ENCODE data around the gene OR13J1.
"Not testable (repeated sequence)": the region's sequence is repeated elsewhere in the genome, so short reads cannot be mapped to it uniquely, and the experiment has no call there.

The OR13J1 gene, protein sequence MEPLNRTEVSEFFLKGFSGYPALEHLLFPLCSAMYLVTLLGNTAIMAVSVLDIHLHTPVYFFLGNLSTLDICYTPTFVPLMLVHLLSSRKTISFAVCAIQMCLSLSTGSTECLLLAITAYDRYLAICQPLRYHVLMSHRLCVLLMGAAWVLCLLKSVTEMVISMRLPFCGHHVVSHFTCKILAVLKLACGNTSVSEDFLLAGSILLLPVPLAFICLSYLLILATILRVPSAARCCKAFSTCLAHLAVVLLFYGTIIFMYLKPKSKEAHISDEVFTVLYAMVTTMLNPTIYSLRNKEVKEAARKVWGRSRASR

DNA sequence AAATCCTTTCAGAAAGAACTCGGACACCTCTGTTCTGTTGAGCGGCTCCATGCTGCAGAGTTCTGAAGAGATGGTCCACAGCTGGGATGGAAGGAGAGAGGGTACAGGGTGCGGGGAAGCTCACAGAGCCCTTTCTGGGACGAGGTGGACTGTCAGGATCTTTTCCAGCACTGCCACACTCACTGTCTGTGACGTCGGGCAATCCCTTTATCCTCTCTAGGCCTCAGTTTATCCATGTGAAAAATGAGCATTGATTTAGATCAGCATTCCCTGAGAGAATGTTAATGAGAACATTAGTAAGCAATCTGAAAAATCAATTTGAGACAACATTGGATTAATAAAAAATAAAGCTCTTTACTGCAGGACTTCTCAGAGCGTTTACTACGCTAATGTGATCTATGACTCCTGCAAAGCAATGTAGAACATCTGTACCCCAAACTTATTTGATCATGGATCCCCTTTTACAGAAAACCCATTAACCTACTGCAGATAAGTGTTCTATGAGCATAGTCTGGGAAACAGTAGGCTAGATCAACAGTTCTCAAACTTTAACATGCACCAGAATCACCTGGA, at the start of gene OR13J1:
OR13J1 (minus strand) TSS at position 51 of the 573 bp plus-strand sequence; CDS start at position 51, 0 bp downstream.
- peak; percentile 26 for DNase-seq

- no peak for DNase-seq
Measured at GRCh38 chr9:35919212-35920008, 49.2 kb upstream of the OR13J1 start.

DNA sequence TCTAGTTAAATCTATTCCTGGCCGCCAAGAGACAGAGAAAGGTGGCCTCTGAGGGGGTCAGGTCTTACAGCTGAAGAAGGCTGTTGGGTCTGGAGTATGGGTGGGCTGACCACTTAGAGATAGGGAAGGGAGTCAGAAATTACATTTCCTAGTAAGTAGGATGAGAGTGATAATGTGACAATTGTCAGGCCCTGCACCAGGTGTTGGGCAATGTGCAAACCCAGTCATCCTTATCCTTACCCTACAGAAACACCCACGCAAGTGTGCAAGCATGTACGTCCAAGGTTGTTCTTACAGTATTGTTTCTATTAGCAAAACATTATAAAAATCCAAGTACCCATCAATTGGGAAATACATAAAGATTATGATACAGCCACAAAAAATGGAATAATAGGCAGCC, 48.6 kb upstream of the OR13J1 start:
- DNase-seq = no peak

DNA sequence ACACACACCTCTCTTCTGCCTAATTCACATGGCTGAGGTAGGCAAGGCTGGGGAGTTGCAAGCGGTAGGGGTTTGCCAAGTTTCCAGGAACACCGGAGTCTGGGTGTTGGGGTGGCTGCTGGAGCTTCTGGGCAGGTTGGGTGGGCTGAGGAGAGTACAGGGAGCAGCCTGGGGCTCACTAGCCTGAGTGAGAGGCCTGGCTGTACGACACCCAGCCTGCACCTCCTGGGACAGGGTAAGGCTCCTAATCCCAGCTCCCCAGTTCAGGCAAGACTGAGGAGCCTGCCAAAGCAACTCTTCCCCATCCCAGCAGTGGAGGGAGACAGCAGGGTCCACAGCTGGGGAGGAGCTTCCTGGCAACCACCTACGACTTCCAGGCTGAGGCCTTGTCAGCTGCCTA, 47.1 kb upstream of the OR13J1 start:
- no peak for DNase-seq

DNA sequence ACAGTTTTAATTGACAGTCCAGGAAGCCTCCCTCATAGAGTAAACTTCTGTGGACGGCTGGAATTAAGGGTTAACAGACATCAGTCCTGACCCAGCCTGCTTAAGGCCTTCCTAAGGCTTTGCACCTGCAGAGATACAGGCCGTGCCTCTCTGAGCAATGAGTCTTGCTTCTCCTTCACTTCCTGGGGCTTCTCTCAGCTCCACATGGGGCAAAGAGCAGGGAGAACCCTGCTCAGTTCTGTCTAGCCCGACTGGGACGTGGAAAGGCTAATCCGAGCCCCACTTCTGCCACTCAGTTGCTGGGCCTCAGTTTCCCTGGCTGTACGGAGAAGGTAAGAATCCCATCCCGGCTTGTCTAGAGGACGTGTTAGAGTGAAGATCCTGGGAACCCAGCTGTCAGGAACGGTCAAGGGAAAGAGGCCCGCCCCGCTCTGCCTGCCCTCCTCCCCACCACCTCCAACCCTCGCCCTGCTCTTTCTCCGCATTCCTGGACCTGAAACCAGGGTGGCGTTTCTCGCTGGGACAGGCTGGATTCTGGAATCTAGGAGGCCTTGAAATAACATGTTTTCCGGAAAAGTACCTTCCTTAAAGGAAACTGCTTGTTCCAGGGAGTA, 45.6 kb upstream of the OR13J1 start:
- no peak for DNase-seq

GRCh38 chr9:35914301-35914807, 44.2 kb upstream of the OR13J1 start:
- no peak for DNase-seq

- DNase-seq = not testable (repeated sequence)
Measured at GRCh38 chr9:35913429-35913828, 43.2 kb upstream of the OR13J1 start.

- DNase-seq = no peak
Measured at GRCh38 chr9:35912791-35913400, 42.7 kb upstream of the OR13J1 start.

- no peak for DNase-seq
Measured at GRCh38 chr9:35911690-35912089, 41.5 kb upstream of the OR13J1 start.

DNA sequence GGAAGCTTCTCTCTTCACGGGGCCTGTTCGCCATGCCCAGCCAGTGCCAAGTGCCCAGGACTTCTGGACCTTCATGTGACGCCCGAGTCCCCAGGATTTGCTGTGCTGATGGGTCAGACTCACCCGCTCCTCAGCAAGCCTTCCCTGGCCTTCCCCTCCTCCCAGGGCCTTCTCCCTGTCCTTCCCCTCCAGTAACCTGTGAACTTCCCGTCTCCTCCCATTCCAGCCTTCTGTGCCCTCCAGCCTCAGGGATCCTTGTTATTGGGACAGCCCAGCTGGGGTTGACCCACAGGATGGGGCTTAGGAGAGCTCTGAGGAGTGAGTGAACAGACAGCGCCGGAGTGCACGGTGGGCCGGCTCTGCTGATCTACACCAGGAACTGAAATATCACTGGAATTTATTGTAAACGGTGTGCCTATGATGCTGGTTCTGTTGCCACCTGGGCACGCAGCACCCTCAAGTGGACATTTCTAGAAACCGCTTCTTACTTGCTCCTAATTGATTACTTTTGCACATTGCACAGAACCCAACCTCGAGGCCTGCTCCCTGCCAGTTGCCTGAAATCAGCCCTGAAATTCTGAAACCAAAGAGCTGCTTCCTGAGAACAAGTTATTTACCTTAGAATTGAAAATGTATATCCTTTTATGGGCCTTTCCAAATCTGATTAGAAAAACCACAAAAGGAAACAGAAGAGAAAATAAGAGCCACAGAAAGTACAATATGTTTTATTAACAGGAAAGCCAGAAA, 40.6 kb upstream of the OR13J1 start:
- no peak for DNase-seq

GRCh38 chr9:35909687-35910612, 39.7 kb upstream of the OR13J1 start:
- DNase-seq = no peak

DNA sequence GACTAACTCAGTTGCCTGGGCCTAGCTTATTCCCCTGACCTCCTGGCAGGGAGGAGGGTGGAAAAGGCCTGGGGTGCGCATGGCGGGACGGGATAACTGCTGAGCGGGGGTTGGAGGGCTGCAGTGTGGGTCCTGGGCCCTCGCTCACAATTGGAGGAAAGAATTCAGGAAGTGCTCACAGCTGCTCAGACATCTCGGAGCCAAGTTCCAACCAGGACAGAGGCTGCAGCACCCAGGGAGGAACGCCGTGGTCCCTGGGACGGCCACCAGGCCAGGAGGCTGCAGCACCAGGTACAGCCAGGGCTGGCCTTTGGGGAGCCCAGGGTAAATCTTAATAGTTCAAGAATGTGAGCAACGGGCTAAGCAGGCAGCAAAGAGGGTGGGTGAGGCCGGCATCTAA, 39.1 kb upstream of the OR13J1 start, which contains the start of gene SPAAR:
SPAAR (plus strand) TSS at position 217 of the 400 bp plus-strand sequence. CDS start 974 bp downstream, outside the sequence.
- no peak for DNase-seq

GRCh38 chr9:35908504-35909125, 38.4 kb upstream of the OR13J1 start:
- no peak for DNase-seq

GRCh38 chr9:35907711-35908503, 37.7 kb upstream of the OR13J1 start:
- no peak for DNase-seq

- no peak for DNase-seq
Measured at GRCh38 chr9:35906923-35907699, 36.9 kb upstream of the OR13J1 start.

GRCh38 chr9:35905912-35906679, 35.9 kb upstream of the OR13J1 start, which contains the start of gene HRCT1:
Gene HRCT1 (plus strand): TSS chr9:35906202. CDS start chr9:35906288, 86 bp downstream.
- no peak for DNase-seq

- no peak for DNase-seq
Measured at GRCh38 chr9:35905051-35905781, 35.0 kb upstream of the OR13J1 start.
